PC-9 (cell line): ENCODE results near the gene GFER. TPM values are rescaled to one million over a fixed set of nuclear protein-coding genes. Genes with fewer than 3 reads are reported as not detected.

Source experiments
- BruUV-seq: library from RNA; stranded (reverse); fragments of 400-500 nt; replicated peaks from 2 replicates; lab custom pipeline; 2021; lab: Mats Ljungman, UMichigan
- CTCF ChIA-PET: fragments of 300-600 bp; sonication (Branson Sonifier 250); formaldehyde crosslinking; loops from one replicate; lab custom pipeline; 2022; ENCODE audit warnings: antibody characterized with exemption; lab: Charles Lee
- POLR2A ChIA-PET: fragments of 300-600 bp; sonication (Branson Sonifier 250); formaldehyde crosslinking; loops from one replicate; lab custom pipeline; 2022; ENCODE audit warnings: antibody characterized with exemption; ENCODE audit not compliant: unreplicated experiment; lab: Charles Lee
- DNase-seq, 2 experiments: peaks; one replicate each; pipeline versions ENCODE4 v3.0.0 to v3.0.0-alpha.2; 2015 to 2022; ENCODE audit warnings: mixed read lengths in 1 of 2
- H2AFZ ChIP-seq: fragments of 200-600 bp; sonication (generic); 2 replicates; pipeline ENCODE4 v1.8.1; 2017; ENCODE audit warnings: antibody characterized with exemption
- H3F3A ChIP-seq: fragments of 200-600 bp; sonication (generic); 2 replicates; pipeline ENCODE4 v1.8.1; 2017; ENCODE audit warnings: antibody characterized with exemption, mild to moderate bottlenecking, low read depth; ENCODE audit not compliant: insufficient read depth
- H3K27ac ChIP-seq: fragments of 200-600 bp; sonication (generic); 2 replicates; pipeline ENCODE4 v1.6.1; 2016; ENCODE audit warnings: mixed run types
- H3K27me3 ChIP-seq: fragments of 200-600 bp; sonication (generic); 2 replicates; pipeline ENCODE4 v1.6.1; 2016; ENCODE audit warnings: low read depth, mixed run types; ENCODE audit not compliant: insufficient read depth
- H3K36me3 ChIP-seq: fragments of 200-600 bp; sonication (generic); 2 replicates; pipeline ENCODE4 v1.6.1; 2016; ENCODE audit warnings: low read depth, mixed run types
- H3K4me1 ChIP-seq: fragments of 200-600 bp; sonication (generic); replicated peaks from 2 replicates; pipeline ENCODE4 v1.6.1; 2016; ENCODE audit warnings: mixed run types; ENCODE audit not compliant: insufficient read depth
- H3K4me2 ChIP-seq: fragments of 200-600 bp; sonication (generic); 2 replicates; pipeline ENCODE4 v1.6.1; 2017; ENCODE audit warnings: mixed run types
- H3K4me3 ChIP-seq: fragments of 200-600 bp; sonication (generic); 2 replicates; pipeline ENCODE4 v1.6.1; 2016; ENCODE audit warnings: mixed run types
- H3K79me2 ChIP-seq: fragments of 200-600 bp; sonication (generic); 2 replicates; pipeline ENCODE4 v1.6.1; 2017; ENCODE audit warnings: low read depth, mixed run types
- H3K9me2 ChIP-seq: fragments of 200-600 bp; sonication (generic); 2 replicates; pipeline ENCODE4 v1.8.1; 2017; ENCODE audit warnings: mild to moderate bottlenecking; ENCODE audit not compliant: insufficient read depth
- H3K9me3 ChIP-seq: fragments of 200-600 bp; sonication (generic); 2 replicates; pipeline ENCODE4 v1.8.1; 2016; ENCODE audit warnings: low read depth; ENCODE audit not compliant: insufficient read depth
- H4K20me1 ChIP-seq: fragments of 200-600 bp; sonication (generic); 2 replicates; pipeline ENCODE4 v1.8.1; 2017; ENCODE audit not compliant: insufficient read depth
- CTCF ChIP-seq: fragments of 200-600 bp; sonication (generic); conservative IDR thresholded peaks from 2 replicates; pipeline ENCODE4 v1.6.1; 2017; ENCODE audit warnings: mixed run types, antibody characterized with exemption, mild to moderate bottlenecking, moderate library complexity
- EZH2 ChIP-seq: fragments of 200-600 bp; sonication (generic); IDR thresholded peaks from 2 replicates; pipeline ENCODE4 v1.8.0; 2017; ENCODE audit warnings: antibody characterized with exemption, low read depth
- intact Hi-C: fragments of 100-400 bp; cut with micrococcal nuclease; formaldehyde crosslinking; loops from one replicate; pipeline ENCODE4 v1.10.0; 2022; ENCODE audit not compliant: unreplicated experiment
- total RNA-seq: library from RNA; stranded (reverse); gene quantifications from 2 replicates; pipeline ENCODE4 v1.2.3, GENCODE V29; 2021

GFER gene
- total RNA-seq, 1 experiment from 2014 or later = 59.7 TPM

- ChIA-PET POLR2A (no interaction called here), CTCF (no interaction called here)
- no peaks in the 10 kb centered on the region for H3K27me3 ChIP-seq
- no peak for DNase-seq
- peaks cover 34% of the 10 kb centered on the region for H3K4me1 ChIP-seq
- H3K4me3 ChIP-seq = no peak overlapping the region
- peaks cover 3% of the 10 kb centered on the region; the same call in 1 of the 2 replicates for H3K36me3 ChIP-seq
- no peaks in the 10 kb centered on the region for H3K9me2 ChIP-seq
- no TSS peak for BruUV-seq
- H2AFZ ChIP-seq = no peak overlapping the region
- H3K9me3 ChIP-seq = no peaks in the 10 kb centered on the region
- no peak for TF ChIP-seq EZH2
- no peak for TF ChIP-seq CTCF
- H3K27ac ChIP-seq = no peak overlapping the region
- peaks cover 37% of the 10 kb centered on the region; the same call in 1 of the 2 replicates for H3F3A ChIP-seq
- no peak overlapping the region for H3K4me2 ChIP-seq
- peaks cover 12% of the 10 kb centered on the region; the same call in 1 of the 2 replicates for H4K20me1 ChIP-seq
- H3K79me2 ChIP-seq = peaks cover 31% of the 10 kb centered on the region
- intact Hi-C loops = no loop called here
Measured at GRCh38 chr16:1975432-1976215, 8.4 kb upstream of the GFER start.

- ChIA-PET CTCF (no interaction called here), POLR2A (no interaction called here)
- Histone ChIP-seq H3K36me3 (peaks cover 3% of the 10 kb centered on the region; the same call in 1 of the 2 replicates), H3K27me3 (no peaks in the 10 kb centered on the region), H3K27ac (no peak overlapping the region), H4K20me1 (peaks cover 12% of the 10 kb centered on the region; the same call in 1 of the 2 replicates), H3F3A (peaks cover 37% of the 10 kb centered on the region; the same call in 1 of the 2 replicates), H3K79me2 (peaks cover 25% of the 10 kb centered on the region), H3K4me2 (no peak overlapping the region), H2AFZ (no peak overlapping the region), H3K9me3 (no peaks in the 10 kb centered on the region), H3K4me3 (no peak overlapping the region), H3K9me2 (no peaks in the 10 kb centered on the region), H3K4me1 (peaks cover 36% of the 10 kb centered on the region)
- no peak for DNase-seq
- no TSS peak for BruUV-seq
- TF ChIP-seq EZH2 = no peak
- no peak for TF ChIP-seq CTCF
- intact Hi-C loops = no loop called here
Measured at GRCh38 chr16:1976216-1976520, 7.8 kb upstream of the GFER start.

- intact Hi-C loops = no loop called here
- no peak for DNase-seq
- Histone ChIP-seq H3K4me1 (peaks cover 46% of the 10 kb centered on the region), H3K79me2 (peaks cover 21% of the 10 kb centered on the region), H3K9me2 (no peaks in the 10 kb centered on the region), H3K36me3 (peaks cover 3% of the 10 kb centered on the region; the same call in 1 of the 2 replicates), H3K4me2 (no peak overlapping the region), H3F3A (peaks cover 42% of the 10 kb centered on the region), H3K4me3 (no peak overlapping the region), H2AFZ (no peak overlapping the region), H3K27me3 (no peaks in the 10 kb centered on the region), H3K9me3 (no peaks in the 10 kb centered on the region), H4K20me1 (peaks cover 12% of the 10 kb centered on the region; the same call in 1 of the 2 replicates), H3K27ac (no peak overlapping the region)
- TF ChIP-seq EZH2 (no peak), CTCF (no peak)
- BruUV-seq = no TSS peak
- ChIA-PET POLR2A (interaction anchor here (0.6 kb wide), 1 partner anchor 12 kb away, joined by 7 read pairs; the partner anchor contains the start of gene RPS2), CTCF (interaction anchor here (0.6 kb wide), 1 partner anchor 574 kb away, joined by 4 read pairs; no protein-coding TSS in a partner anchor)
Measured at GRCh38 chr16:1976951-1977874, 6.8 kb upstream of the GFER start.
